GM18868 (cell line): Measurements from ENCODE around the gene TMEM132D.
"Not testable (repeated sequence)": the region's sequence is repeated elsewhere in the genome, so short reads cannot be mapped to it uniquely, and the experiment has no call there.

Experiments
- ATAC-seq: cut with Tn5 transposase; IDR thresholded peaks from one replicate; pipeline ENCODE4 v1.9.1; 2021; ENCODE audit warnings: mild to moderate bottlenecking, moderate library complexity; ENCODE audit not compliant: unreplicated experiment

The TMEM132D gene

GRCh38 chr12:129081755-129082250 is 822.0 kb downstream of the TMEM132D start:
- ATAC-seq: no peak

- ATAC-seq: no peak
Observed at GRCh38 chr12:129080821-129081220, 823.0 kb downstream of the TMEM132D start.

GRCh38 chr12:129080391-129080790 is 823.4 kb downstream of the TMEM132D start:
- ATAC-seq: no peak

GRCh38 chr12:129079719-129080118 is 824.1 kb downstream of the TMEM132D start:
- no peak for ATAC-seq

GRCh38 chr12:129076441-129077320 is 827.1 kb downstream of the TMEM132D start:
- ATAC-seq: no peak

GRCh38 chr12:129075460-129076208 is 828.2 kb downstream of the TMEM132D start:
- no peak for ATAC-seq

GRCh38 chr12:129074379-129074778 is 829.4 kb downstream of the TMEM132D start:
- ATAC-seq: no peak

- no peak for ATAC-seq
Observed at GRCh38 chr12:129073157-129073915, 830.5 kb downstream of the TMEM132D start.

GRCh38 chr12:129071362-129071761 is 832.5 kb downstream of the TMEM132D start:
- ATAC-seq: no peak

GRCh38 chr12:129069886-129070285 is 833.9 kb downstream of the TMEM132D start:
- no peak for ATAC-seq

GRCh38 chr12:129068684-129069083 is 835.1 kb downstream of the TMEM132D start:
- no peak for ATAC-seq

GRCh38 chr12:129067491-129067890 is 836.3 kb downstream of the TMEM132D start:
- no peak for ATAC-seq

- no peak for ATAC-seq
Observed at GRCh38 chr12:129064209-129064855, 839.5 kb downstream of the TMEM132D start.

- no peak for ATAC-seq
Observed at GRCh38 chr12:129063600-129063999, 840.2 kb downstream of the TMEM132D start.

GRCh38 chr12:129053232-129053631 is 850.6 kb downstream of the TMEM132D start:
- ATAC-seq: no peak

GRCh38 chr12:129052373-129052772 is 851.5 kb downstream of the TMEM132D start:
- no peak for ATAC-seq

GRCh38 chr12:129049917-129050316 is 853.9 kb downstream of the TMEM132D start:
- ATAC-seq: no peak

- not testable (repeated sequence) for ATAC-seq
Observed at GRCh38 chr12:129043334-129043733, 860.5 kb downstream of the TMEM132D start.

GRCh38 chr12:129036135-129036534 is 867.7 kb downstream of the TMEM132D start:
- no peak for ATAC-seq

GRCh38 chr12:129034558-129035289 is 869.1 kb downstream of the TMEM132D start:
- ATAC-seq: no peak
